Stimulated activated CD4-positive, alpha-beta T cell treated with anti-CD3 and anti-CD28 coated beads, Interleukin-15, amount 100 ng/mL, for 24 hours (primary cell): ENCODE measurements around the gene GALC.

Experiments
- DNase-seq: peaks from one replicate; pipeline ENCODE4 v3.0.0-alpha.2; 2020

Gene GALC

DNA sequence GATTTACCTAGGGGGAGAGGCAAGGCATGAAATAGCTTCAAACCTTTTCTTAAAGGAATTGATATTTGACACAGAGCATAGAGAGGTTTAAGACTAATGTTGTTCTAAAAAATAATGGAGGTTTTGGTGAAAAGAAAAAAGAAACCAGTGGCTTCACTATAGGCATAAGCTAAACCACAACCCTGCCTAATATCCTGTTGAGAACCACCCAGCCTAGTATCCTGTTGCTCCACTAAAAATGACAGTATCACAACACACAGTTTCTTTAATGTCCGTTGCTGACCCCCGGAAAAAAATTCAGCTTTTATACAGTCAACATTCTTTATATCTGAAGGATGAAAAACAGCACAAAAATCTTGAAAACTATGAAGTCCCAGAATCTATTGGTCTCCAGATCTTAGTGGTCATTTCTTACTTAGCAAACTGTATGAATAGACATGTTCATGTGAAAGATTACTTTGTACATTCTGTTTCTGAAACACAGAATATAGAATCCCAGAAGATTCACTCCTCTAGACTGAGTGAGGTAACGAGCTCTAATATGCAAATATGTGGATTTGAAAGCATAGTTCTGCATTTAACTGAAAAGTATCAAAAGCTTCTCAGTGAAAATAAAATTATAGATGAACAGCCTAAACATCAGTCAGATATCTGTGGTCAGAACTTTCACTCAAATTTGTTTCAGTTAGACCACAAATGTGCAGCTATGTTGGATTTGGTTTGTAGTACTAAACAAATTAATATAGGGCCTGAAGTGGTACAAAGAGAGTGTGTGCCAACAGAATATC, 40.5 kb downstream of the GALC start:
- DNase-seq = no peak

DNA sequence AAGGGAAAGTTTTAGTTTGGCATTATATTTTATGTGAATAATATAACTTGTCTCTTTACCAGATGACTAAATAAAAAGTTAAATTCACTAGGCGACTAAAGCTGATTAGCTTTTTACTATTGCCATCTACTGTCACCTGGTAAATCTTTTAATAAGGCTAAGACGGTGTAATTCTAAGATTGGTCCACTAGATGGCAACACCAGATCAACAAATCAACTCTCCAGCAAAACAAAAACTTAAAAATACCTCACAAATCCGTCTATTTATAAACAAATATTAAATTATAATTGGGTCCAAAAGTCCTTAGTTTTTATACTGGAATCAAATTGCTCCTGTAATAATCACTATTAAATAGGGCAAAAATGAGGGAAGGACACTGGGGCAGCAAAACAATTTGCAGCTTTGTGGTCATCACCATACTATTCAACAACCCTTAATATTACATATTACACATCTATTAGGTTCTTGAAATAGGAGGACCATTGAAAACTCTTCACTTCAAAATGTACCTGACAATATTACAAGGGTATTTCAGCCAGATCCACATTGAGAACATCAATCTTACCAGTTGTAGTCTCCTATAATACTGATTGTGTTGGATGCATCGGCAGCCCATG, 47.9 kb downstream of the GALC start:
- no peak for DNase-seq

DNA sequence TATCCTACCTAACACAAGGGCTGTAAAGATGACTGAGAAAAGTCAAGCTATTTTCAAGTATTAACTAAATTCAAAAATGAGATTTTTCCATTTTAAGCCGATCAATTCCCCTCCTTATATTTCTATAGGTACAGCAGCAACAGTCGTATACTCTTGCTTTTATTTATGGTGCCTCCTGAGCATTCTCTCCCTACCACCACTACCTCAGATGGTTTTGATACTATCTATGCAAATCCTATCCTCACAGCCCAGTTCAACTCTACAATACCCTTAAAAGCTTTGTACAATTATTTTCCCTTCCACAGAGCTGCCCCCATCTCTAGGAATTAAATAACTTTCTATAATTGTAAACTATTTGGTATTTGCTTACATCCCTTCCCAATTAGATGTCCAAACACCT, 52.1 kb downstream of the GALC start:
- DNase-seq = no peak

DNA sequence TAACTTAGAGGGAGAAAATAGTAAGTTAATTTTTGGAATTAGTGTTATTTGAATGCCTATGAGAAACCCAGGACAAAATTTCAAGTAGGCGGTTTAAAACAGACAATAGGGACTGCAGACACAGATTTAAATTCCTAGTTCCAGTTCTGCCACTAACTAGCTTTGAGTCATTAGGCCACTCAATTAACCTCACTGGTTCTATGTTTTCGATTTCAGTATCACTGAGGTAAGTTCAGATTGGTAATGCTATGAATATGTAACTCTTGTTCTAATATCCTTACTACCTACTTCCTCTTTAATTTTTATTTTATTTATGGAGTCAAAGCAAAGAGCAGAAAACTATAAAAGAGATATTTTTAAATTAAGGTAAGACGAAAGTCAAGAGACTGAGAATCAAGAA, 52.6 kb downstream of the GALC start:
- no peak for DNase-seq

DNA sequence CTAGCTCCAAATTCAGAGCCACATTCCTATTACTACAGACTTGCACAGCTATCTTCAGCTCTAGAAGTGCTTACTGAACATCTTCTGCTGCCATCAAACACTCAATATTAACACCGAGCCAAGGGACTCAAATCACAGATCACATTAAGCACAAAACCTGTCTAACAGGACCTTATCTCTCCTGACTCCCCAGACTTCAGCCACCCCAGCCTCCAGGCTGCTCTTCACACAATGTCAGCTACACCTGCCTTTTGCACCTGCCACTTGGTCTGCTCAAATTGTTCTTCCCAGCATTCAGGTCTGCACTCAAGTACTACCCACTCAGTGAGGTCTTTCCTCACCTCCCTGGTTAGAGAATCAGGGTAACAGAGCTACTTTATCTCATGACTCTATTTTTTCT, 57.1 kb downstream of the GALC start:
- no peak for DNase-seq

DNA sequence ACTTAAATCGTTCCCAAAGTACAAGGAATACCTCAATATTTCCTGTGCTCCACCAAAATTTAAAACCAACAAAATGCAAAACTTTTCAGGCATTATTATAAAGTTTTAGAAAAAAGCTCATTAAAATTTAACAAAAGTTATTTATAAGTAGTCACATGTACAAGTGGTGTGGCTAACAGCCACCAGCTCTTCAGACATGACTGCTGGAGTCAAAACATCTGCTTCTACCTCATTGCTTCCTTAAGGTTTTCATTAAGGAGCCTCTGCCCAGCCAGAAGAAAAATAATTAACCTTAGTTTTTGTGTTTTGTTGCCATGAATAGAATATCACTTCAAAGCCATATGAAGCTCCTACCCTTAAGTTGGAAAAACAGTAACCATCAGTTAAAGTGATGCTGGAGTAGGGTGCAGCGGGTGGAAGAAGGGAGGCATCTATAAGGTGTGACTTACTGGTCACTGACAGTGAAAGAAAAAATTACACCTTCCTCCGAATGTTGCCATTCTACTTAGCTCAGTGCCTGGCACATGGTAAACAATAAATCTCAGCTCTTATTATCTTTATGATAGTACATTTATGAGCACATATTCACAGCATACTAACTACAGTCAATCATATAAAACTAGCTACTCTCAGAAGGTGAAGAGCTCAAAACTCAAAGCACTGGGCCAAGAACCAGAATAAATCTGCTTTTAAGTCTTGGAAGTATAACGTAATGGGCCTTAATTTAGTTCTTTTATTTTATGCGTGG, 57.7 kb downstream of the GALC start:
- DNase-seq = no peak

DNA sequence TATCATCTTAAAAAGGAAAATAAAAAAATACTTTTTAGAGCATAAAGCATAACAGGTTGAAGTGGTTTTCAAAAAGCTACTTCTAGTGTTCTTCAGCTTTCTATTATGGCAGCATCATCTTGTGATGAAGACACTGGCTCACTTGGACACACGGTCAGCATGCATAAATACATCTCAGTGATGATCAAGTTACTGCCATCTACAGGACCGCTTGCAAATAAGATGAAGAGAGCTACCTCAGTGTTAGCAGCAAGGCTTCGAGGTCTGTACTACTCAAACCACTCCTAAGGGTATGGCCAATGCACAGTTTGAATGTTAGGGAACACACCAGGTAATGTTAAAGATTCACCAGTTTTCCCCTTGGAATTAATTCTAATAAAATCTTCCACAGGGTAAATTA, 58.8 kb downstream of the GALC start:
- DNase-seq = no peak

DNA sequence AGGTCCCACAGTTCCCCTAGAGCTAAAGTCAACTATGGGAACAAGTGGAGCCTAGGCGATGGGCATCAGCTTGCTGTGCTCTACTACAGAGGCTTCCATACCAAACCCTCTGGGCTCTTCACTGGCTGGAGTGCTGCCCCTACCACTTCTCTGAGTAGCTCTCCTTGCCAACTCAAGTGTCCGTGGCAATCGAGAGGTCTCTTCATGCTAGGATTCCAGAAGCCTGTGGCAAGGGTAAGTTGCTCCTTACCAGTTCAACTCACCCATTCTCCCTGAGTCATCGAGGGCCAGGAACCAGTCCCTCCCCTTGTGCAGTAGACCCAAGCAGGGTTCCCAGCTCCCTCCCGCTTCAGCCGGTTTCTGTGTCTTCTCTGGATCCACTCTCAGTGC, 76.1 kb downstream of the GALC start:
- DNase-seq = no peak

DNA sequence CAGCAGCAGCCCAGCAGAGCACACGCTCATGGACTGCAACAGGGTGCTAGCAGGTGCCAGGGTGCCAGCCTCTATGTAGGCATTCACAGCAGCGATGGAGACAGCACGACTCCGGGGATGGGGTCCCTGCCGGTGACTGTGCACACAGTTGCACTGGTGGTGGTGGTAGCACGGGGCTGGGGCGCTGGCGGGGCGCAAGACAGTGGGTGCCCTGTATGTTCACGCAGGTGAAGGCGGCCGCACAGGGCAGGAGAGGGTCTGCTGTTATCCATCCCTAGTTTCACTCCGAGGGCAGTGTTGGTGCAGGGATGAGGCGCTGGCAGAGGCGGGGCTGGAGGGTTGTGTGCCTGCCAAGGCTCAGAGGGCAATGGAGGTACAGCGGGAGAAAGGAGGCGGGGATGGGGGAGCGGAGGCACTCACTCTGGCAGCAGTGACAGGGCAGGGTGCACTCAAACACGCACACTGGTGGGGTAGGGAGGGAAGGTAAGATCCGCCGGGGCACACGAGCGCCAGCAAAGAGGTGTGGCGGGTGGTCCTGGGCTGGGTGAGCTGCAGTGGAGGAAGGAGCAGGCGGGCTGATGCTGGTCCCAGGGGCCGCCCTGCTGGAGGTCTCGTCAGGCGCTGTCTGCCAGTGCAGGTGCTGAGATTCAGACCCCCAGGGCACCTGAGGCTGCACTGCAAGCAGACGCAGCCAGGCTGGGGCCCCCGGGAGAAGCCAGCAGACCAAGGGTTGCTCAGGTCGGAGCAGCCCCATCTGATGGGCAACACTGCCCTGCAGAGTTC, 76.7 kb downstream of the GALC start:
- no peak for DNase-seq

DNA sequence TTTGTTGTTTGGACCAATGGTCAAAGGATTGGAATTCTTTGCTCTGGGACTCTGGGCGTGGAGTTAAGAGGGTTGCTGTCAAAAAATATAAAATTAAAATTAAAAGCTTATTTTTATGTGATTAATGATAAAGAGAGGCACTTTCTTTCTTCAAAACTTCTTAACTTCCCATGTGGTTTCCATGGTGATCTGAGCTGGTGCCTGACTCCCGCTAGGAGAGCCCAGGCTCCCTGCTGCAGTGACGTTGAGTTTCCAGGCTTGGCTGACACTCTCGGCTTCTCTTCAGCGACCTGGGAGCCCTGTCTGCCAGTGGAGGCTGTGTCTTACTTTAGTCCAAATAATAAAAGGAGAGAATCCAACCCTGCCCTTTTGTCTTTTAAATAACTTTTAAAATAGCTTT, 84.4 kb downstream of the GALC start:
- DNase-seq = no peak

DNA sequence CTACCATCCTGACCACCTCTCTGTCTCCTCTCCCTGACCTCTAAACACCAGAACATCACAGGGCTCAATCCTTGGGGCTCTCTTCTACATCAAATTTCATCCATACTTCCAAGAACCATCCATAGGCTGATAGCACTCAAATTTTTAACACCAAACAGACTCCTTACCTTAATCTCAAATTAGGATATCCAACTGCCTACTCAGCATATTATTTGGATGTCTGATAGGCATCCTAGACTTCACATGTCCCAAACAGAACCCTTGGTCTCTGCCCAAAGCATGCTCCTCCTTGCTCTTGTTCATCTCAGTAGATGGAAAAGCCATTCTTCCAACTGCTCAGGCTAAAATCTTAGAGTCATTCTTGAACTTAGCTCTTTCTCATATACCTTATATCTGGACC, 91.3 kb downstream of the GALC start:
- no peak for DNase-seq

DNA sequence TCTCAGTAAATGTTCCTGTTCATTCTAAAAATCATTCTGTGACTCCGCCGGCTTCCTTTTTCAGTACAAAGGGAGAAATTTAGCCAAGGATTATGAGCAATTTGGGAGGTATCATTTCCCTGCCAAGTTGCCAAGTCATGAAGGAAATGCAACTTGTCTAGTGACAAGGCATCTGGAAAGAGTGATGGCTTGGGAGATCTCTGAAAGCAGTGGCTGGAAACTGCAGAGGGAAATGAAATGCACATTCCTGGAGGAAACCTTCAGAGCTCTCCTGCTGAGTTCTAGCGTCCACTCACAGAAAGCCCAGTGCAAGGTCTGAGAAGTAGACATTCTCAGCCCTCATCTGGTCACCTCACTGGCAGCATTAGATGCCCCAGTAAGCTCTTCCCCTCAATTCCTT, 91.7 kb downstream of the GALC start:
- DNase-seq = no peak

DNA sequence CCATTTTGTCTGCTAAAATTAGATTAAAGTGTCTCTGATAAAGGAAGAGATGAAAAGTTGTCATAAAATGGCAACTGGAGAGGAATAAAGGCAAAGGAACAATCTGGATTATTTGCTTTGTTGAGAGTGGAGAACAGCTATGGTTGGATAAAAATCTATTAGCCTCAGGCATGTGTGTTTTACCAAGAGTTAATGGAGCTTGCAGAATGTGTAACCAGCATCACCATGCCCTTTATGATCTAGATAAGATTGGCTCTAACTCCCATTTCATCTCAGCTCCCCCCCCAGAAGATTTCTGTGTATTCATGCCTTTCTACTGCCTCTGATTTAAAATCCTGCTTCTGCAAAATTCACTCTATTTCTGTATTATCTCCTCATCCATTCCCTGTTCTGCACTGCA, 93.8 kb downstream of the GALC start:
- DNase-seq = no peak

DNA sequence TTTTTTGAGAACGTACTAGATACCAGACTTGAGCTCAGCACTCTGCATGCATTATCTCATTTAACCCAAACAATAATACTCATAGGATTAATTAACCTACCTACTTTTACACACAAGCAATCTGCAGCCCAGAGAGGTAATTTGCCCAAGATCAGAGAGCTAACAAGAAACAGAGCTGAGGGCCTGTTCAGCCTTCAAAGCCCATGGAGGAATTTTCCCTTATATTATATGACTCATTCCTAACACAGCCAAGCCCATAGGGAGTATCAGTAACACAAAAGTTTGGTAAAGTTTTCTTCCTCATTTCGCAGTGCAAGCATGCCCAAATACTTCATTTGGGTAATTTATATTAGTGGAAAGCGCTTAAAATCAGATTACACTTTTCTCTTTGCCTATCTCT, 94.7 kb downstream of the GALC start:
- DNase-seq = no peak

DNA sequence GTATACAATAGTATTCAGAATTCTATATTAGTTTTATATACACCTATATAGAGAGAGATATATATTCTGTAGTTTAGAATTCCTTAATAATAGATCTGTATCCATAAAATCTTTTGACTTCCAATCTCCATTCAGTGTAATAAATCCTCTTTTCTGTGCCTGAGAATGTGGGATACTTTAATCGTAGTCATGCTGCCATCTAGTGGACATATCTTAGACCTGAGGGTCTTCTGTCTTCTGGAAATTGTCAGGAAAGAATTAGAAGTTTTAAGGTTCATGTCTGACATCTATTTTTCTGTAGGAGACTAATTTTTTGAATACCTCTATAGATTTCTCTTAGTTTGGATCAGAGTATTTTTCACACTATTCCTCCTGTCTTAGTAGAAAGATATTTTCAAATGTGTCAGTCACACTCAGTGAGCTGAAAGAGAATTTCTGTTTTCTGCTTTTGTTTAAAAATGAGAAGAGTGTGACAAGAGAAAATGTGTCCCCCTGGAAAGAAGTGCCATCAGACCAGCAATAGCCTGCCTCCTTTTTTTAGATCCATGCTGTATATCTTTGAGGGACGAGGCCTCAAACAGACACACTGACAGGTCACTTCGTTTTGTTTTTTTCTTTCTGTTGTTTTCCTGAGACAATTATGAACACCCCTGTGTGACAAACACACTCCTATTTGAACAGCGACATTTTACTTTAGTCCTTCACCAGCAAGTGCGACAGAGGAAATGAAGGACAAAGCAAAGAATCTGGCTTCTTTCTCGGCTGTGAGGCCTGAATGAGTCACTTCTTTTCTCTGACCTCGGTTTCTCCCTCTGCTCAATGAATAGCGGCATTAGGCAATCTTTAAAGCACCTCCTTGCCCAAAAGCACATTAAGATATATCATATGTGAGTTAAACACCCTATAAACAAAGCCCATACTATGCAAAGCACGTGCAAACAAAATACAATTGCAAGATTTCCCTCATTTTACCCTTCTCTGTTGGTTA, 96.3 kb downstream of the GALC start:
- DNase-seq = no peak

DNA sequence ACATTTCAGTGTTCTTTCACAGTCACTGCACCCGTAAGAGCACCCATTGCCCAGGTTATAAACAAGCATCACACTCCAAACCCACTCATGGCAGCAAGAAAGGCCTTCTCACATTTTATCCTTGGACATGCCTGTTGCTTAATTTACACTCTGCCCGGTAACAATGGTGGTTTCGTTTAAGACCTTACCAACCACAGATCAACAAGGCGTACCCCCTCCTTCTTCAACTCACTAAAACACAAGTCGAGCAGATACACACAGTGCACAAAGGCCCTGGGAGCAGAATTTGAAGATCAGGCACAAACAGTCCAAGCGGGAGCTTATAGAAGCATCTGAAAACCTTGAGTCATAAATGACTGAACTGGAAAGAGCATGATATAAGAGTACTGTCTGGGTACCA, 98.1 kb downstream of the GALC start:
- DNase-seq = no peak

DNA sequence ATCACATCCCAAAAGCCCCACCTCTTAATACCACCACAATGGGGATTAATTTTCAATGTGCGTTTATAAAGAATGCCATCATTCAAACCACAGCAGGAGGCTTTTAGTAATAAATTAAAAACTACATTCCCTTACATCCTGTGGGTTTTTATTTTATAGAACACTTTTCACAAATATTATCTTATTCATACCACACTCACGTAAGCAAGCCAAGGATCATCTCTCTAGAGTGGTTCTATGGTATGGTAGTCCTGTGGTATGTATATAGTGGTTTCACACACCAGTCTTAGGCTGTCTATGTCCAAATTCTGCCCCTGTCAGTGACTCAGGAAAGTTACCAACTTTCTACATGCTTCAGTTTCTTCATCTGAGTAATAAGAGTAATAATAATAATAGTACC, 100.2 kb downstream of the GALC start:
- DNase-seq = no peak

DNA sequence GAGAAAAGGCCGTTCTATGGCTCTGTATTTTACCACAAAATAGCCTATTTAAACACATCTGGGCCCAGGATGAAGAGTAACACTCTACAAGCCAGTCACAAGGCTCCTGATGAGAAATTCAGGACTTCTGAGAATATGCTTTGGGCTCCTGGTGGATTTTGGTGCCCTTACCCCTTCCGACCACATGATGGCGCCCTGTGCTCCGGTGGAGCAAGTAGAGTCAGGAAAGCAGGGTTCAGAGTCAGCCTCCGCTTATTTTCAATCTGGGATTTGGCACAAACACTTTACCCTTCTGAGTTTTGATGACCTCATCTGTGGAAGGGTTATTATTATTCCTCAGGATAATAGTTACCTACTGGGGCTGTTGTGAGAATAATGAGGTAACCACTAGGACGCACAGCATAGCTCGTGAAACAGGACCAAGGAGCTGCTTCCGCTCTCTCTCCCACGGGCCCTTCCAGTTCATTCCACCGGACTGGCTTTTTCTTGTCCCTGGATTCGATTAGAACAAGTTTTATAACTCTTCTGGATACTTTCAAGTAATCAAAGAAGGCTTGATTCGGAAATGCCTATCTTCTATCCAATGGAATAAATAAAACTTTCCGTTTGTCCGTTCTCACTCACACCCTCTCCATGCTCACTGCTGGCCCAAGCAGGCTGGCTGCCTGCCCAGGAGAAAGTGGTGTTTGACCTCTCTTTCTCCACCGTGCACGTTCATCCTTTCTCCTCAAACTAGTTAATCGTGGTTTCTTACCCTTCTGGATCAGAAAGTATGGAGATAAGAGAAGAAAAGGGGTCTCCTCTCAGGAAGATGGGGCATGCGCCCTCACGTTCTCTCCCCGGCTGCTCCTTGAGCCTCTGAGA, 104.6 kb downstream of the GALC start:
- DNase-seq = peak; percentile 44

DNA sequence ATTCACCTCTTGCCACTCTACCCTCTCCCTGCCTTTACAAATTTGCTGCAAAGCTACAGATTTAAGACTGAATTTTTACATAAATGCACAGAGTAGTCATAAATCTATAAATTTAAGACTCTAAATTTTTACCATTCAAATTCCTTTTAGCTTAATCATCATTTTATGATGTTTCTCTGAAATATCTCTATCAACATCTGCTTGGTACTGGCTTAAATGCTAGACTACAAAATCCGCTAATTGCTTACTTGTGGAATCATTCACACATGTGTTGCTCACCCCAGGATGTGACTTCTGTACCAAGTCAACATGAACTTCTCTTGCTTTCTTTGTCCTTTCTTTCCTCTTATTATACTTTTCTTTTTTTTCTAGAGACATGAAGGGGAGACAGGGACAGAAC, 109.2 kb downstream of the GALC start:
- no peak for DNase-seq
